ENCODE measurements around the gene ITPR3.

The ITPR3 gene

DNA sequence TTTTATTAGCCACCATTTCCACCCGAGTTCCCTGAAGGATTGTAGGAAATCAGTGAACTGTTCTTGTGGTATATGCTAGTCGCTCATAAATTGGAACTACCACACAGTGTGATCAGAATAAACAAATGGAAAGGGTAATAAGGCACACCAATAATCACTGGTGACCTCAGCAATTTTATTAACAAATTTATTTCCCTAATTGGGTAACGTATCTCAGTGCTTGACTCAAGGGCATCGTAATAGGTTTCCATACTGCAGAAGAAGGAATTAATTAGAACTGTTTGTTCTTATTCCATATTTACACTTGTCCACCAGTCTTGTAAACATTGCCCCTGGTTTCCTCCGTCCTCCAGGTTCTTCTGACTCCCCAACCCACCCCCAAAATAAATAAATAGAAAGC, 100.4 kb downstream of the ITPR3 start:
- in situ Hi-C loops (cut with MboI; ENCODE audit: low sequenced_read_pairs) = no loop called here
- H3K36me3 ChIP-seq (replicated peaks) = no peaks in the 10 kb centered on the region
- H3K9me3 ChIP-seq = no peaks in the 10 kb centered on the region
- H3K4me1 ChIP-seq = no peaks in the 10 kb centered on the region
- H3K4me3 ChIP-seq = no peak overlapping the region
- peaks cover 47% of the 10 kb centered on the region for H3K27me3 ChIP-seq (ENCODE audit: low read depth)
- no peak for DNase-seq (ENCODE audit: low spot score in 2 of 2)

- in situ Hi-C loops (cut with MboI; ENCODE audit: low sequenced_read_pairs) = no loop called here
- Histone ChIP-seq H3K4me1 (no peaks in the 10 kb centered on the region), H3K27me3 (ENCODE audit: low read depth) (peaks cover 47% of the 10 kb centered on the region), H3K9me3 (no peaks in the 10 kb centered on the region), H3K36me3 (replicated peaks) (no peaks in the 10 kb centered on the region), H3K4me3 (no peak overlapping the region)
- DNase-seq (ENCODE audit: low spot score in 2 of 2) = no peak
Observed at GRCh38 chr6:33722103-33722623, 101.0 kb downstream of the ITPR3 start.

GRCh38 chr6:33723371-33724085, 102.4 kb downstream of the ITPR3 start:
- Histone ChIP-seq H3K36me3 (replicated peaks) (no peaks in the 10 kb centered on the region), H3K27me3 (ENCODE audit: low read depth) (peaks cover 47% of the 10 kb centered on the region)
- in situ Hi-C loops (cut with MboI; ENCODE audit: low sequenced_read_pairs) = no loop called here

DNA sequence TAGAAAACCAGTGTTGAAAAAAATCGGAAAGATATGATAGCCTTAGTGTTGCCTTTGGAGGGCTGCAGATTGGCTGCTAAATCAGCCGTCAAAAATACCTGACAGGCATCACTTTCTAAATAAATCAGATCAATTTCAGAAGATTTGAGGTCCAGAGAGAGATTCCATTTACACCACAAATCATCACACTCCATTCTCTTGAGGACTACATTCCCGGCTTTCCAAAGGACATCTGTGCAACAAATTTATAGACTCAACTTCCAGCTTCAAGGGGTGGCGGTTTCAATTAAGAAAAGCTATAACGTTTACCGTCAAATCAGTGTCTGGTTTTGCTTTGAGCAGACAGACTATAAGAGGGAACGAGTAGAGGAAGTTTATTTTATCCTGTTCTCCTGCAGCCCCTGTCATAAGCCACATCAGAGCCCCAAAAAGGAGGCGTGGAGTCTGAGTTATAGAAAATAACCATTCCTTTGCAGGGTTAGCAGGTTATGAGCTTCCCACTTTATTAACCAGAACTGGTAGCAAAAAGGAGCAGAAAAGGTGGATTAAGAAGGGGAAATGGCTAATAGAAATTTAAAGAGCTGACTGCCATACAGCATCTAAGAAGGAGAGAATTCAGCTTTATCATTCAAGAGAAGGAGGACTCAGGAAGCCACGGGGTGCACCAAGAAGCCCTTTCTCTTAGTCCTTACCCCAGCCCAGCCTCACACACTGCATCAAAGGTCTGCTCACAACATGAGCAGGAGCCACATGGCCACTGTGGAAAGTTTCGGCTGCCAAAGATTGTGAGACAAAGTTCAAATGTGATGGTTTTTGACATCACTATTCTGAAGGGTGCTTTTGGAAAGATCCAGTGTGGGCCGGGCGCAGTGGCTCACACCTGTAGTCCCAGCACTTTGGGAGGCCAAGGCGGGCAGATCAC, 103.2 kb downstream of the ITPR3 start:
- Histone ChIP-seq H3K27me3 (ENCODE audit: low read depth) (peaks cover 47% of the 10 kb centered on the region), H3K4me1 (no peaks in the 10 kb centered on the region)
- in situ Hi-C loops (cut with MboI; ENCODE audit: low sequenced_read_pairs) = no loop called here

More at GRCh38 chr6:33723371-33724085, 102.4 kb downstream of the ITPR3 start:
- Histone ChIP-seq H3K9me3 (no peaks in the 10 kb centered on the region), H3K4me3 (no peak overlapping the region), H3K4me1 (no peaks in the 10 kb centered on the region)
- DNase-seq (ENCODE audit: low spot score in 2 of 2) = no peak

DNA sequence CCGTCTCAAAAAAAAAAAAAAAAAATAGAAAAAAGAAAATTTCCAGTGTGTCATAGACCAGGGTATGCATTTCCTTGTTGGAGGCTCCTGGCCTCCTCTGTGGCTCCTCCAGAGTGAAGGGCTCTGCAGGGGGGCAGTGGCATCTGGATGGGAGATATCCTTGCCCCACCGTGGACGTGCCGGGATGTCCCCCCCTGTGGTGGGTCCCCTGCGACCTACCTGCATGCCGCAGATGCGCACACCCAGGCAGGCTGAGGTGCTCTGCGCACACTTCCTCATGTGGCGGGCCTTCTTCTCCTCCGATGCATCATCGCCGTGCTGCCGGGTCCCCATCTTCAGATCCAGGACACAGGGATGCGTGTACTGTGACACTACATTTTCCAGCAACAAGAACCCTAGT, 104.1 kb downstream of the ITPR3 start:
- no peak for DNase-seq (ENCODE audit: low spot score in 2 of 2)
- Histone ChIP-seq H3K4me3 (no peak overlapping the region), H3K36me3 (replicated peaks) (no peaks in the 10 kb centered on the region), H3K9me3 (no peaks in the 10 kb centered on the region), H3K27me3 (ENCODE audit: low read depth) (peaks cover 47% of the 10 kb centered on the region), H3K4me1 (no peaks in the 10 kb centered on the region)
- in situ Hi-C loops (cut with MboI; ENCODE audit: low sequenced_read_pairs) = no loop called here

More for the DNA sequence above, 103.2 kb downstream of the ITPR3 start:
- no peak overlapping the region for H3K4me3 ChIP-seq
- no peaks in the 10 kb centered on the region for H3K9me3 ChIP-seq
- no peaks in the 10 kb centered on the region for H3K36me3 ChIP-seq (replicated peaks)
- no peak for DNase-seq (ENCODE audit: low spot score in 2 of 2)

- no peaks in the 10 kb centered on the region for H3K36me3 ChIP-seq (replicated peaks)
- in situ Hi-C loops (cut with MboI; ENCODE audit: low sequenced_read_pairs) = no loop called here
- no peaks in the 10 kb centered on the region for H3K4me1 ChIP-seq
- H3K4me3 ChIP-seq = no peak overlapping the region
- H3K27me3 ChIP-seq (ENCODE audit: low read depth) = peaks cover 42% of the 10 kb centered on the region
- no peaks in the 10 kb centered on the region for H3K9me3 ChIP-seq
- DNase-seq (ENCODE audit: low spot score in 2 of 2) = no peak
Observed at GRCh38 chr6:33725891-33726673, 105.0 kb downstream of the ITPR3 start.

DNA sequence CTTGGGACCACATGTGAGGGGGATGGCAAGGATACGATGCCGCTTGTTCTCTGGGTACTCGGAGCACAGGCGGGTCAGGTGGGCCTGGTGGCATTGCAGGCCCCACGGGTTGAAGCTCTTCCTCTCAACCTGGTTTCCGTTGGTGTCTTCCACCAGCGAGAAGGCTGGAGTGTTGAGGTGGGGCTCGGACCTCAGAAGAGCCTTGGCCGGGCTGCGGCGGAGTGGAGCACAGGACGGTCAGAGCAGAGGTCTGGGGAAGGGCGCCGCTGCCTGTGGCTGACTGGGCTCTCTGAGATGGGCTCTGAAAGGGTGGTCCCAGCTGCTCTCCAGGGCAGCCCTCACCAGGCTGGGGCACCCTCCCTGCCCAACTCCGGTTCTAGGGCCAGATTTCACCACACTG, 105.6 kb downstream of the ITPR3 start:
- H3K9me3 ChIP-seq = no peaks in the 10 kb centered on the region
- in situ Hi-C loops (cut with MboI; ENCODE audit: low sequenced_read_pairs) = no loop called here
- H3K36me3 ChIP-seq (replicated peaks) = no peaks in the 10 kb centered on the region
- H3K27me3 ChIP-seq (ENCODE audit: low read depth) = peaks cover 38% of the 10 kb centered on the region
- no peak overlapping the region for H3K4me3 ChIP-seq
- DNase-seq (ENCODE audit: low spot score in 2 of 2) = no peak
- no peaks in the 10 kb centered on the region for H3K4me1 ChIP-seq

- in situ Hi-C loops (cut with MboI; ENCODE audit: low sequenced_read_pairs) = no loop called here
- DNase-seq (ENCODE audit: low spot score in 2 of 2) = no peak
- Histone ChIP-seq H3K9me3 (no peaks in the 10 kb centered on the region), H3K36me3 (replicated peaks) (no peaks in the 10 kb centered on the region), H3K4me3 (no peak overlapping the region), H3K4me1 (no peaks in the 10 kb centered on the region), H3K27me3 (ENCODE audit: low read depth) (peaks cover 33% of the 10 kb centered on the region)
Observed at GRCh38 chr6:33727126-33727525, 106.0 kb downstream of the ITPR3 start.

GRCh38 chr6:33727932-33728331, 106.8 kb downstream of the ITPR3 start:
- no peaks in the 10 kb centered on the region for H3K9me3 ChIP-seq
- H3K4me1 ChIP-seq = no peaks in the 10 kb centered on the region
- H3K4me3 ChIP-seq = no peak overlapping the region
- DNase-seq (ENCODE audit: low spot score in 2 of 2) = no peak
- in situ Hi-C loops (cut with MboI; ENCODE audit: low sequenced_read_pairs) = no loop called here
- H3K36me3 ChIP-seq (replicated peaks) = no peaks in the 10 kb centered on the region
- H3K27me3 ChIP-seq (ENCODE audit: low read depth) = peaks cover 25% of the 10 kb centered on the region

GRCh38 chr6:33728438-33728837, 107.3 kb downstream of the ITPR3 start:
- H3K9me3 ChIP-seq = no peaks in the 10 kb centered on the region
- peaks cover 20% of the 10 kb centered on the region for H3K27me3 ChIP-seq (ENCODE audit: low read depth)
- no peak for DNase-seq (ENCODE audit: low spot score in 2 of 2)
- H3K4me3 ChIP-seq = no peak overlapping the region
- in situ Hi-C loops (cut with MboI; ENCODE audit: low sequenced_read_pairs) = no loop called here
- H3K4me1 ChIP-seq = no peaks in the 10 kb centered on the region
- no peaks in the 10 kb centered on the region for H3K36me3 ChIP-seq (replicated peaks)

GRCh38 chr6:33729059-33729458, 107.9 kb downstream of the ITPR3 start:
- DNase-seq (ENCODE audit: low spot score in 2 of 2) = no peak
- H3K9me3 ChIP-seq = no peaks in the 10 kb centered on the region
- in situ Hi-C loops (cut with MboI; ENCODE audit: low sequenced_read_pairs) = no loop called here
- no peak overlapping the region for H3K4me3 ChIP-seq
- peaks cover 15% of the 10 kb centered on the region for H3K27me3 ChIP-seq (ENCODE audit: low read depth)
- no peaks in the 10 kb centered on the region for H3K36me3 ChIP-seq (replicated peaks)
- no peaks in the 10 kb centered on the region for H3K4me1 ChIP-seq

DNA sequence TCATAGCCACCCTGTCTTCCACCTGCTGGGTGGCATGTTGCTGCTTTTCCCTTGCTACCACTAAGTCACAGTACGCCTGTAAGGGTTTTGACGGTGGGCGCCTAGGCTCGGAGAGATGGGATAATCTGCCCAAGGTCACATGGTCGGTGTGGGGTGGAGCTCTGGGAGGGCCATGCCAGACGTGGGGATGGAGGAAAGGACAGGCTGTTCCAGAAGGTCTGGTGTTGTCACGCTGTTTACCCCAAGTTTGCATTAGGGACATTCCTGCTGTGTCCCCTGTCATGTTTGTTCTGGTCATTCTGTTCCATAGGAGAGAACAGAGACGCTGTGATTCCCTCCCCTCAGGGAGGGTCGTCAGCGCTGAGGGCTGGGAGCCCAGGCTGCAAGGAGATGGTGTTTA, 109.5 kb downstream of the ITPR3 start:
- no peak overlapping the region for H3K4me3 ChIP-seq
- in situ Hi-C loops (cut with MboI; ENCODE audit: low sequenced_read_pairs) = no loop called here
- DNase-seq (ENCODE audit: low spot score in 2 of 2) = no peak
- no peaks in the 10 kb centered on the region for H3K36me3 ChIP-seq (replicated peaks)
- peaks cover 2% of the 10 kb centered on the region; the same call in 1 of the 2 replicates for H3K27me3 ChIP-seq (ENCODE audit: low read depth)
- H3K4me1 ChIP-seq = no peaks in the 10 kb centered on the region
- H3K9me3 ChIP-seq = no peaks in the 10 kb centered on the region

DNA sequence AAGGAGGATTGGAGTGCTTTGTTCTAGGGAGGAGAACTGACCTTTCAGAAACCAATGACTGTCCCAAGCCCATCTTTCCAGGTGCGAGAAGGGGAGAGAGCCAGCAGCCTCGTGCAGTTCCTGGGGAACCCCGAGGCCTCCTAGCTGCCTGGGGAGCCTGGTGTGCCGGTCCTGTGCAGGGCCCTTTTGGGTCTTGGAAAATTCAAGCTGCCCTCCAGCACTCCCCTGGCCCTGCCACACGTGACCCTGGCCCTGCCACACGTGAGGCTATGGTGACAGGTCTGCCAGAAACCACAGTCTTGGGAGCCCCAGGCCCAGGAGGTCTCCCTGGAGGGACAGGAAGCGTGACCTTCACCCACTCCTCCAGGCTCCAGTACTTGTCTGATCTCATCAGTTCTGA, 109.9 kb downstream of the ITPR3 start:
- Histone ChIP-seq H3K9me3 (no peaks in the 10 kb centered on the region), H3K4me3 (no peak overlapping the region), H3K27me3 (ENCODE audit: low read depth) (no peaks in the 10 kb centered on the region), H3K4me1 (no peaks in the 10 kb centered on the region), H3K36me3 (replicated peaks) (no peaks in the 10 kb centered on the region)
- in situ Hi-C loops (cut with MboI; ENCODE audit: low sequenced_read_pairs) = no loop called here
- DNase-seq (ENCODE audit: low spot score in 2 of 2) = no peak

All from HAP-1 (cell line).